Spinal cord (tissue), 10 donors: Measurements from ENCODE around the gene ARID1A. TPM values are rescaled to one million over a fixed set of nuclear protein-coding genes. Genes with fewer than 3 reads are reported as not detected.
A peak's percentile ranks its signal among the peaks of the same experiment; 100 is the strongest.

Source experiments
- DNase-seq, 6 donors: peaks; one replicate each; pipeline versions ENCODE4 v3.0.0 to v3.0.0-alpha.2; 2013 to 2015; ENCODE audit warnings: low spot score in 6 of 6, low read depth in 4 of 6
- H3K27ac ChIP-seq: one replicate; pipeline ENCODE4 v1.5.1; 2013; ENCODE audit warnings: low read depth, low read length, control low read depth
- H3K27me3 ChIP-seq: one replicate; pipeline ENCODE4 v1.6.1; 2013; ENCODE audit warnings: low read length; ENCODE audit not compliant: control insufficient read depth, insufficient read depth
- H3K36me3 ChIP-seq: one replicate; pipeline ENCODE4 v1.6.1; 2013; ENCODE audit warnings: low read length; ENCODE audit not compliant: control insufficient read depth, insufficient read depth
- H3K4me1 ChIP-seq: one replicate; pipeline ENCODE4 v1.6.1; 2013; ENCODE audit warnings: low read length; ENCODE audit not compliant: control insufficient read depth, insufficient read depth
- H3K4me3 ChIP-seq: one replicate; pipeline ENCODE4 v1.5.1; 2013; ENCODE audit warnings: low read depth, low read length, control low read depth
- H3K9me3 ChIP-seq: one replicate; pipeline ENCODE4 v1.6.1; 2013; ENCODE audit warnings: low read length; ENCODE audit not compliant: control insufficient read depth, insufficient read depth
- WGBS: methylation state at CpG from one replicate; pipeline ENCODE4 v1.1.5; 2013; ENCODE audit warnings: missing lambda C conversion rate; ENCODE audit not compliant: insufficient coverage; 5-methylcytosine and 5-hydroxymethylcytosine counted together
- polyA plus RNA-seq, 2 donors: library from polyadenylated mRNA; unstranded; fragments of 120-200 nt; gene quantifications; one replicate each; pipeline ENCODE4 v1.2.1, GENCODE V29; 2013; ENCODE audit not compliant: insufficient read length in 2 of 2
- total RNA-seq, 2 donors: library from RNA; depleted of rRNA in 1 of 2; stranded (reverse); fragments of 120-200 nt in 1 of 2; fragments of >200 nt in 1 of 2; gene quantifications; one replicate each; pipeline versions ENCODE4 v1.2.3 to v1.2.4, GENCODE V29; 2013 to 2014
- donor health status: healthy.

ARID1A gene
- total and polyA plus RNA-seq, 4 donors = 36.0 to 88.3 (median 61.7) TPM

DNA sequence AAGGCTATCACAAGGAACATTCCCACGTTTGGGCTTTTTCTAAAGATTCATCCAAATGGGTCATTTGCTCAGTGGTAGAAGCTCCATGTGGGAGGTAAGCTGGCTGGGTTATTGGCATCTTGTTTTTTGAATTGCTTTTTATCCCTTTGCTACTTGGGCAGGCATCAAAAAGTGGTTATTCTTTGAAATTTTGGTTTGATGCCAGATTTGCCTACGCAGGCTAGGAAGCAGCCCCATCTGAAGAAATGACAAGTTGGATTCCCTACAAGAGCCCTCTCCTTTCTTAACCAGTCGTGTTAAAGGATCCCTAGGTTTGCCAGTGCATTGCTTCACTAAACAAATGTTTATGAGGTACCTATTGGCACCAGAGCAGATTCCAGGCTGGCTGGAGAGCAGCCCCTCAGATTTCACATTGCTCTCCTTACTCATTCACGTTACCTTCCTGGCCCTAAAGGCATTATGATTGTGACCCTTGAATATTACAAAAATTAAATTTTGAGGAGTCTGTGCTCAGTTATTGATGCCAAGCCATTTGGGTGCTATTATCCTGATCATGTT is 38.8 kb downstream of the ARID1A start:
- no peaks in the 10 kb centered on the region for H3K4me1 ChIP-seq
- no peaks in the 10 kb centered on the region for H3K9me3 ChIP-seq
- H3K27ac ChIP-seq = no peak overlapping the region
- peak in 1 of 6 donors; percentile 28 for DNase-seq
- H3K36me3 ChIP-seq = peaks cover 69% of the 10 kb centered on the region
- H3K4me3 ChIP-seq = no peak overlapping the region
- 7% methylated on average over 2 of the region's 4 CpGs for WGBS
- H3K27me3 ChIP-seq = no peaks in the 10 kb centered on the region

GRCh38 chr1:26739329-26739914 is 43.6 kb downstream of the ARID1A start:
- Histone ChIP-seq H3K36me3 (peaks cover 71% of the 10 kb centered on the region), H3K9me3 (no peaks in the 10 kb centered on the region), H3K27me3 (no peaks in the 10 kb centered on the region), H3K27ac (no peak overlapping the region), H3K4me3 (no peak overlapping the region), H3K4me1 (no peaks in the 10 kb centered on the region)
- WGBS = 78% methylated on average over 4 of the region's 4 CpGs
- DNase-seq = no peak

- Histone ChIP-seq H3K4me1 (no peaks in the 10 kb centered on the region), H3K27ac (no peak overlapping the region), H3K9me3 (no peaks in the 10 kb centered on the region), H3K27me3 (no peaks in the 10 kb centered on the region), H3K36me3 (peaks cover 65% of the 10 kb centered on the region), H3K4me3 (no peak overlapping the region)
- DNase-seq = no peak
- 92% methylated on average over 1 of the region's 3 CpGs for WGBS
Observed at GRCh38 chr1:26740023-26740634, 44.3 kb downstream of the ARID1A start.

- Histone ChIP-seq H3K27ac (no peak overlapping the region), H3K4me1 (no peaks in the 10 kb centered on the region), H3K4me3 (no peak overlapping the region), H3K36me3 (peaks cover 60% of the 10 kb centered on the region), H3K9me3 (no peaks in the 10 kb centered on the region), H3K27me3 (no peaks in the 10 kb centered on the region)
- no peak for DNase-seq
- 93% methylated on average over 5 of the region's 5 CpGs for WGBS
Observed at GRCh38 chr1:26740952-26741351, 45.1 kb downstream of the ARID1A start.

DNA sequence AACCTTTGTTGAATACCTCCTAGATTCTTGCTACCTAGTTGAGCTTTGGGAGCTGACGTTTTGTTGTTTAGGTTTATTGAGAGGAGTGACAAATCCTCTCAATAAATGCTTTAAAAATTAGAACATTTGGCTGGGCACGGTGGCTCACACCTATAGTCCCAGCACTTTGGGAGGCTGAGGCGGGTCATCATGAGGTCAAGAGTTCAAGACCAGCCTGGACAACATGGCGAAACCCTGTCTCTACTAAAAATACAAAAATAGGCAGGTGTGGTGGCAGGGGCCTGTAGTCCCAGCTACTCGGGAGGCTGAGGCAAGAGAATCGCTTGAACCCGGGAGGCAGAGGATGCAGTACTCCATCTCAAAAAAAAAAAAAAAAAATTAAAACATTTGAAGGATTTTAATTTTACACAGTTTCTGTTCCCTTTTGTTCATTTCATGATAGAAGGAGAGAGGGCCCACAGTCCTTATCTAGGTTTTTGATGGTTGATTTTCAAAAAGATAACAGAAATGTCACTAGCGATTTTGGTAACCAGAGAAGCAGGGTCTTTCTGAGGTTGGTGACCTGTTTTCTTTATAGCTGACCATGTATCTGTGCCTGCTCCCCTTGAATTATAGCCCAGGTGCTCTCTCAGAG is 47.7 kb downstream of the ARID1A start:
- 100% methylated on average over 1 of the region's 8 CpGs for WGBS
- no peaks in the 10 kb centered on the region for H3K9me3 ChIP-seq
- H3K36me3 ChIP-seq = peaks cover 51% of the 10 kb centered on the region
- no peak overlapping the region for H3K27ac ChIP-seq
- no peak for DNase-seq
- no peaks in the 10 kb centered on the region for H3K27me3 ChIP-seq
- H3K4me1 ChIP-seq = peaks cover 7% of the 10 kb centered on the region
- no peak overlapping the region for H3K4me3 ChIP-seq

DNA sequence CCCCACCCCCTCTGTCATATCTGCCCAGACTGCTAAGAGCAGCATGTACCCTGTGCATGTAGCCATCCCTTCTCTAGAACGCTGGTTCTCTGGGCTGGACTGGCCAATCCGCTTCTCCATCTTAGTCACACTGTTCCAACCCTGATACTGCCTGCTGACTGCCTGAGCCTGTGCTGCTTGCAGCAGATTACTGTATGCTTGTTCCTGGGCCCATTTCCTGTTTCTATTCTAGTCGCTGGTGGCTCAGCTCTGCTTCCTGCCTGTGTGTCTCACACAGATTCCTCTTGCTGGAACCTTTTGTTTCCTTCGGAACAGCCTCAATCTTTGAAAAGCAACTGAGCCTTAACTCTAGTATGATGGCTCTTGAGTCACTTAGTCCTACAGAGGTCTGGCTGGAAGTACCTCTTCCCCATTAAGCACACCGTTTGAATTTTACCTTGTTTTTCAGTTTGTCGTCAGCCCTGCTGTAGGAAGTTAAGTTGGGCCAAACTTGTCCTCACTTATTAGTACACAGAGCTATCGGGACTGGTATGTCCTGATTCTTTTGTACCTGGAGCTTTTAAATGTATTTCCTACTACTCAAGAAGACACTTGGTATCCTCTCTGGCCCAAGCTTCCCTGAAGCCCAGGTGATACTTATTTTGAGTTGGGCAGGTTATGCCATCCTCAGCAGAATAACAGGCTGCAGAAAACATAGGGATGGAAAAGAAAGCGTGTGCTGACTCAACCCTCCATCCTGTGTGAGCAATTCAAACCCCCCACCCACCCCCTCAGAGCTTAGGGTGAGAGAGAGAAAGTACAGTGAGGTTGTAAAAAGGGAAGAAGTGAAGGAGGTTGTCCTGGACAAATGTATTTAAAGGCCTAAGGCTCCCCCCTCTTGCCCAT is 48.5 kb downstream of the ARID1A start:
- H3K4me1 ChIP-seq = peaks cover 12% of the 10 kb centered on the region
- no peak overlapping the region for H3K27ac ChIP-seq
- peaks cover 48% of the 10 kb centered on the region for H3K36me3 ChIP-seq
- 54% methylated on average over 4 of the region's 8 CpGs for WGBS
- H3K27me3 ChIP-seq = no peaks in the 10 kb centered on the region
- H3K9me3 ChIP-seq = no peaks in the 10 kb centered on the region
- no peak overlapping the region for H3K4me3 ChIP-seq
- no peak for DNase-seq

DNA sequence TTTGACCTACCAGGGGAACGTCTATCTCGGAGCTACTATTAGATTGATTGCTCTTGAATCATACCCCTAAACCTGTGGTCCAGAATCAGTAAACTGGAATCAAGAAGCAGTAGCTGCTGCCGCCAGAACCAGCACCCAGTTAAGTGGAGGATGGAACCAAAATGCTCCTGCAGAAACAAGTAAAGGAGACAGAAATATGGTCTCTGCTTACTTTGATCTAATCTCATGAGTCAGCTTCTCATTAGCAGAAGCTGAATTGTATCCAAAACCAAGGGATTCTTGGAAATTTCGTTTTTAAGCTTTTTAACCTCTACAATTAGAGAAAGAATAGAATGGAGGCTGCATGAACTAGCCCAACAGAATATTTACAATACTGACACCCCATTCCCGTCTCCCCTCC is 49.4 kb downstream of the ARID1A start:
- 86% methylated on average over 1 of the region's 5 CpGs for WGBS
- H3K9me3 ChIP-seq = no peaks in the 10 kb centered on the region
- H3K36me3 ChIP-seq = peaks cover 42% of the 10 kb centered on the region
- peaks cover 15% of the 10 kb centered on the region for H3K4me1 ChIP-seq
- H3K27me3 ChIP-seq = no peaks in the 10 kb centered on the region
- H3K4me3 ChIP-seq = no peak overlapping the region
- DNase-seq = no peak
- H3K27ac ChIP-seq = no peak overlapping the region

DNA sequence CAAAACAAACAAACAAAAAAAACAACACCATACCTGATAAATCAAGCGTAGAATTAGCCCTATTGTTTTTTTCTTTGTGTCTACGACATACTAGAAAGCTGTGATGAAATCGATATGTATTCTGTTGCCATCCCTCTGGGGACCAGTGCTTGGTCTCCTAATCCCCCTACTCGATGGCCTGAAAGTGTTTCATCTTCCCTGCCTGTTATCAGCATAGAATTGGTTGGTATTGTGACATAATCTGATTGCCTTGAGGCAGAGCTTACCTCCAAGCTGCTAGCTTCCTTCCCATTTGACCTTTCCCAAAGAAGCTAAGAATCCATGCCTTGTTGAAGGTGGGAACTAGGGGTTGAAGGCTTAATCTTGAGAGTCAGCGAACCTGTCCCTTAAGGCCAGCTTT is 51.2 kb downstream of the ARID1A start:
- peaks cover 44% of the 10 kb centered on the region for H3K36me3 ChIP-seq
- DNase-seq = no peak
- H3K27ac ChIP-seq = no peak overlapping the region
- H3K4me1 ChIP-seq = peaks cover 19% of the 10 kb centered on the region
- no peaks in the 10 kb centered on the region for H3K9me3 ChIP-seq
- H3K27me3 ChIP-seq = no peaks in the 10 kb centered on the region
- no peak overlapping the region for H3K4me3 ChIP-seq
- 90% methylated on average over 1 of the region's 5 CpGs for WGBS

DNA sequence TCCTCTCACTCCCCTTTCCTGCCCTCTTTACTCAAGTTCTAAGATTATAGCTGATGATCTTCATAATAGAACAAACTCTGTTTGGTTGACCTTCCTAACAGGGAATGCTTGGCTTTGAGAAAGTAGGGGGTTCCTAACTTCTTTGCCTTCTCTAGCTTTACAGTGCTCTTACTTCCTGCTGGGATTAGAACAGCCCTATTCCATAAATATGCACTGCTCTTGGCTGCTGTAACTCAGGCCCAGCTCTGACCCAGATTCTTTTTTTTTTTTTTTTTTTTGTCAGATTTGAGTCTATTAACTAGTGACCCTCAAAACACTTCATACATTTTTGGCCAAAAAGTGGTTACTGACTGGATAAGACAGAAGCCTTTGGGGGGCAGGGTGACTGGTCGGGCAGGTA is 52.5 kb downstream of the ARID1A start:
- H3K27me3 ChIP-seq = no peaks in the 10 kb centered on the region
- peak in 1 of 6 donors; percentile 24 for DNase-seq
- no peaks in the 10 kb centered on the region for H3K9me3 ChIP-seq
- peak overlapping the region; percentile 33 for H3K27ac ChIP-seq
- H3K36me3 ChIP-seq = peaks cover 37% of the 10 kb centered on the region
- whole genome bisulfite sequencing = no CpG with 5 or more reads among the region's 1 CpG
- H3K4me1 ChIP-seq = peaks cover 22% of the 10 kb centered on the region
- no peak overlapping the region for H3K4me3 ChIP-seq
